C4-2B (cell line): Measurements from ENCODE around the gene TSHR.

ENCODE experiments used
- CTCF ChIP-seq: fragments of 450-650 bp; conservative IDR thresholded peaks from 2 replicates; pipeline ENCODE4 v1.5.1; 2017; ENCODE audit warnings: mild to moderate bottlenecking
- ZFX ChIP-seq: fragments of 450-650 bp; IDR thresholded peaks from 2 replicates; pipeline ENCODE4 v1.6.1; 2017

- TF ChIP-seq CTCF (no peak), ZFX (no peak)
Measured at GRCh38 chr14:81120501-81120900, 165.1 kb downstream of the TSHR start.
